GM10248 (cell line): ENCODE results near the gene SFTPB.
A peak's percentile ranks its signal among the peaks of the same experiment; 100 is the strongest.

ENCODE experiments used
- CTCF ChIA-PET: fragments of 300-600 bp; sonication (Branson Sonifier 250); formaldehyde crosslinking; extraction: SDS; loops from one replicate; lab custom pipeline; 2021; ENCODE audit warnings: antibody characterized with exemption; lab: Yijun Ruan, JAX
- POLR2A ChIA-PET: fragments of 350-650 bp; sonication (Branson Sonifier 250); formaldehyde crosslinking; extraction: SDS; loops from one replicate; lab custom pipeline; 2020; ENCODE audit warnings: antibody characterized with exemption; lab: Yijun Ruan, JAX
- DNase-seq: peaks from one replicate; pipeline ENCODE4 v3.0.0; 2012; ENCODE audit errors: extremely low spot score
- TF ChIP-seq, protein P1 (sequence below): IDR thresholded peaks from 2 replicates; pipeline ENCODE4 v1.5.1; 2012; ENCODE audit warnings: mild to moderate bottlenecking, low read depth; ENCODE audit errors: extremely low read depth, missing control alignments, control extremely low read depth

Gene SFTPB

DNA sequence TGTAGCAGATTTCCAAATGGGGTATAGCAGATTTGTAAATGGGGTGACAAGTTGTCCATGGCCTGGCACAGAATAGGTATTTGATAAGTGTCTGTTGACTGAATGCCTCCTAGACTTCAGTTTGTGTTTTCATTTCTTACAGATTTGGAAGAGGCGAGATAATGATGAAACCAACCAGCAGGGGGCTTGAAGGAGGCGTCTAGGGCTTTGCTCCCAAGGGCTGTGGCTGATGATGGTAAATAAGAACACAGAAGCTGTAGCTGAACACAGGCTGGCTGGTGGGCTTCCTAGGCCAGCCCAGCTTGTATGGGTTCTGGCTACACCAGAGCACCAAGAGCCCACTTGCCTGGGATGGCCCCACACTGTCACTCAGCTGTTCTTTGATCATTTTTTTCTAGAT is 19.4 kb downstream of the SFTPB start:
- TF ChIP-seq, protein P1, sequence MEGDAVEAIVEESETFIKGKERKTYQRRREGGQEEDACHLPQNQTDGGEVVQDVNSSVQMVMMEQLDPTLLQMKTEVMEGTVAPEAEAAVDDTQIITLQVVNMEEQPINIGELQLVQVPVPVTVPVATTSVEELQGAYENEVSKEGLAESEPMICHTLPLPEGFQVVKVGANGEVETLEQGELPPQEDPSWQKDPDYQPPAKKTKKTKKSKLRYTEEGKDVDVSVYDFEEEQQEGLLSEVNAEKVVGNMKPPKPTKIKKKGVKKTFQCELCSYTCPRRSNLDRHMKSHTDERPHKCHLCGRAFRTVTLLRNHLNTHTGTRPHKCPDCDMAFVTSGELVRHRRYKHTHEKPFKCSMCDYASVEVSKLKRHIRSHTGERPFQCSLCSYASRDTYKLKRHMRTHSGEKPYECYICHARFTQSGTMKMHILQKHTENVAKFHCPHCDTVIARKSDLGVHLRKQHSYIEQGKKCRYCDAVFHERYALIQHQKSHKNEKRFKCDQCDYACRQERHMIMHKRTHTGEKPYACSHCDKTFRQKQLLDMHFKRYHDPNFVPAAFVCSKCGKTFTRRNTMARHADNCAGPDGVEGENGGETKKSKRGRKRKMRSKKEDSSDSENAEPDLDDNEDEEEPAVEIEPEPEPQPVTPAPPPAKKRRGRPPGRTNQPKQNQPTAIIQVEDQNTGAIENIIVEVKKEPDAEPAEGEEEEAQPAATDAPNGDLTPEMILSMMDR: peak; percentile 46
- no peak for DNase-seq
- ChIA-PET POLR2A (no interaction called here), CTCF (interaction anchor here (0.9 to 11.3 kb wide), 14 partner anchors 8 to 196 kb away, joined by 3 to 135 read pairs (median 4); no protein-coding TSS in a partner anchor)

- CTCF ChIA-PET: interaction anchor here (0.9 to 11.3 kb wide), 11 partner anchors 9 to 166 kb away, joined by 3 to 135 read pairs (median 4); no protein-coding TSS in a partner anchor
- DNase-seq: peak; percentile 60
- POLR2A ChIA-PET: no interaction called here
- TF ChIP-seq, protein P1: no peak
These were observed 20.0 kb downstream of the SFTPB start for GRCh38 chr2:85647823-85648526.

DNA sequence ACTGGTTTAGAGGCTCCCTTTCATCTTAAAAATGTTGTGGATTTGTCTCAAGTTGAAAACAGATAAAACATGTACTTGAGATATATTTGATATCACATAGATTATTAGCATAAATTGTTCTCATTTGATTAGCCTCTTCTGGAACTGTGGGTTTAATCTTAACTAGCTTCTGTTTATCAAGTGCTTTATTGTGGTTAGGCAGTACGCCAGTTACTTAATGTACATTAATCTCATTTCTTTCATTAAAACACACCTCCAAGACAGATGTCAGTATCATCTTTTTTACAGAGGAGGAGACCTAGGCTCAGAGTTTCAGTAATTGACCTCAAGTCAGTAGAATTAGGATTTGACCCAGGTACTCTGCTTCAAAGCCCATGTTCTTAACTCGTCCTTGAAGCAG is 21.8 kb downstream of the SFTPB start:
- TF ChIP-seq, protein P1: no peak
- POLR2A ChIA-PET: no interaction called here
- no peak for DNase-seq
- CTCF ChIA-PET: interaction anchor here (2.0 to 11.3 kb wide), 2 partner anchors 11 to 61 kb away, joined by 12 to 135 read pairs; no protein-coding TSS in a partner anchor

GRCh38 chr2:85644909-85645308 is 23.1 kb downstream of the SFTPB start:
- no peak for DNase-seq
- CTCF ChIA-PET: interaction anchor here (11.3 kb wide), 1 partner anchor 9 kb away, joined by 135 read pairs; no protein-coding TSS in a partner anchor
- POLR2A ChIA-PET: no interaction called here
- TF ChIP-seq, protein P1: no peak

- DNase-seq: no peak
- CTCF ChIA-PET: interaction anchor here (1.2 to 11.3 kb wide), 4 partner anchors 7 to 86 kb away, joined by 3 to 135 read pairs (median 3); partner anchors contain the start of gene GNLY
- POLR2A ChIA-PET: interaction anchor here (0.7 kb wide), 2 partner anchors 86 to 553 kb away, joined by 3 to 4 read pairs; partner anchors contain the start of gene IMMT
- TF ChIP-seq, protein P1: no peak
These were observed 25.3 kb downstream of the SFTPB start for GRCh38 chr2:85642725-85643124.

GRCh38 chr2:85635636-85636035 is 32.4 kb downstream of the SFTPB start:
- POLR2A ChIA-PET: no interaction called here
- DNase-seq: no peak
- CTCF ChIA-PET: interaction anchor here (1.4 to 7.5 kb wide), 9 partner anchors 12 to 192 kb away, joined by 3 to 147 read pairs (median 43); partner anchors contain the start of gene TMEM150A
- TF ChIP-seq, protein P1: no peak
